ENCODE data around the gene LRRC4C. TPM values are rescaled to one million over a fixed set of nuclear protein-coding genes. Genes with fewer than 3 reads are reported as not detected.

LRRC4C gene
- total RNA-seq, 1 donor from 2014 or later: 0.41 TPM

- no peaks in the 10 kb centered on the region for H3K27me3 ChIP-seq (ENCODE audit: low read depth)
- no peaks in the 10 kb centered on the region for H3K4me1 ChIP-seq
- no peaks in the 10 kb centered on the region for H3K36me3 ChIP-seq
- TF ChIP-seq CTCF (IDR thresholded peaks at IDR 0.05; ENCODE audit: borderline replicate concordance): no peak
- no peak overlapping the region for H3K4me3 ChIP-seq
- peaks cover 4% of the 10 kb centered on the region for H3K9me3 ChIP-seq (replicated peaks)
- intact Hi-C loops (cut with micrococcal nuclease): no loop called here
- H3K27ac ChIP-seq (replicated peaks): no peak overlapping the region
- DNase-seq: no peak
Measured at GRCh38 chr11:41110527-41110926, 348.9 kb downstream of the LRRC4C start.

GRCh38 chr11:41102471-41102870, 357.0 kb downstream of the LRRC4C start:
- intact Hi-C loops (cut with micrococcal nuclease): no loop called here
- Histone ChIP-seq H3K4me1 (no peaks in the 10 kb centered on the region), H3K27me3 (ENCODE audit: low read depth) (no peaks in the 10 kb centered on the region), H3K9me3 (replicated peaks) (peaks cover 28% of the 10 kb centered on the region), H3K27ac (replicated peaks) (no peak overlapping the region), H3K36me3 (no peaks in the 10 kb centered on the region), H3K4me3 (no peak overlapping the region)
- DNase-seq: no peak
- no peak for TF ChIP-seq CTCF (IDR thresholded peaks at IDR 0.05; ENCODE audit: borderline replicate concordance)

- intact Hi-C loops (cut with micrococcal nuclease): no loop called here
- H3K9me3 ChIP-seq (replicated peaks): peaks cover 24% of the 10 kb centered on the region
- DNase-seq: no peak
- H3K4me3 ChIP-seq: no peak overlapping the region
- H3K4me1 ChIP-seq: no peaks in the 10 kb centered on the region
- H3K36me3 ChIP-seq: no peaks in the 10 kb centered on the region
- no peak for TF ChIP-seq CTCF (IDR thresholded peaks at IDR 0.05; ENCODE audit: borderline replicate concordance)
- no peaks in the 10 kb centered on the region for H3K27me3 ChIP-seq (ENCODE audit: low read depth)
- H3K27ac ChIP-seq (replicated peaks): no peak overlapping the region
Measured at GRCh38 chr11:41099654-41100053, 359.8 kb downstream of the LRRC4C start.

GRCh38 chr11:41085123-41085522, 374.3 kb downstream of the LRRC4C start:
- intact Hi-C loops (cut with micrococcal nuclease): no loop called here
- DNase-seq: no peak
- H3K4me1 ChIP-seq: no peaks in the 10 kb centered on the region
- H3K4me3 ChIP-seq: no peak overlapping the region
- H3K36me3 ChIP-seq: no peaks in the 10 kb centered on the region
- no peak for TF ChIP-seq CTCF (IDR thresholded peaks at IDR 0.05; ENCODE audit: borderline replicate concordance)
- no peaks in the 10 kb centered on the region for H3K9me3 ChIP-seq (replicated peaks)
- H3K27me3 ChIP-seq (ENCODE audit: low read depth): no peaks in the 10 kb centered on the region
- no peak overlapping the region for H3K27ac ChIP-seq (replicated peaks)

GRCh38 chr11:41081756-41082285, 377.6 kb downstream of the LRRC4C start:
- no peaks in the 10 kb centered on the region for H3K9me3 ChIP-seq (replicated peaks)
- no peaks in the 10 kb centered on the region for H3K36me3 ChIP-seq
- no peak overlapping the region for H3K4me3 ChIP-seq
- intact Hi-C loops (cut with micrococcal nuclease): no loop called here
- H3K27ac ChIP-seq (replicated peaks): no peak overlapping the region
- DNase-seq: no peak
- no peak for TF ChIP-seq CTCF (IDR thresholded peaks at IDR 0.05; ENCODE audit: borderline replicate concordance)
- no peaks in the 10 kb centered on the region for H3K4me1 ChIP-seq
- H3K27me3 ChIP-seq (ENCODE audit: low read depth): no peaks in the 10 kb centered on the region

Measured in left ventricle myocardium inferior (tissue), 1 donor.